ENCODE measurements around the gene APBB2. TPM values are rescaled to one million over a fixed set of nuclear protein-coding genes. Genes with fewer than 3 reads are reported as not detected.

APBB2 gene
- total and polyA plus RNA-seq, 12 donors = 5.2 to 35.4 (median 26.3) TPM

GRCh38 chr4:41196633-41197332, 17.6 kb downstream of the APBB2 start:
- H3K36me3 ChIP-seq = no peaks in the 10 kb centered on the region
- ATAC-seq (no peak), DNase-seq (no peak)
- intact Hi-C loops (cut with DNase I) = no loop called here
- no peak overlapping the region for H3K4me3 ChIP-seq
- H3K4me1 ChIP-seq = peaks cover 4 to 74% (median 33%) of the 10 kb centered on the region in 9 donors
- H3K27me3 ChIP-seq = no peaks in the 10 kb centered on the region
- H3K9me3 ChIP-seq = no peaks in the 10 kb centered on the region
- no peak for TF ChIP-seq CTCF (IDR thresholded peaks at IDR 0.05)
- no peak overlapping the region for H3K27ac ChIP-seq
- WGBS, 2 donors = 78 to 84% methylated on average over 6 of the region's 6 CpGs

DNA sequence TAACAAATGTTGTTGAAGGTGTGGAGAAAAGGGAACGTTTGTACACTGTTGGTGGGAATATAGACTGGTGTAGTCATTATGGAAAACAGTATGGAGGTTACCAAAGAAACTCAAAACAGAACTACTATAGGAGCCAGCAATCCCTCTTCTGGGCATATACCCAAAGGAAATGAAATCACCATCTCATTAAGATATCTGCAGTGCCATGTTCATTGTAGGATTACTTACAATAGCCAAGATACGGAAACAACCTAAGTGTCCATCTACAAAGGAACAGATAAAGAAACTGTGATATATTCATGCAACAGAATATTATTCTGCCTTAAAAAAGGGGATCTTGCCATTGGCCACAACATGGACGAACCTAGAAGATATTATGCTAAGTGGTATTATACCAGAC, 22.2 kb downstream of the APBB2 start:
- ATAC-seq (no peak), DNase-seq (no peak)
- 80 to 81% methylated on average over 3 of the region's 3 CpGs for WGBS, 2 donors
- no peak for TF ChIP-seq CTCF (IDR thresholded peaks at IDR 0.05)
- no peaks in the 10 kb centered on the region for H3K9me3 ChIP-seq
- H3K4me1 ChIP-seq = peaks cover 0 to 59% (median 10%) of the 10 kb centered on the region in 9 donors
- intact Hi-C loops (cut with DNase I) = no loop called here
- no peaks in the 10 kb centered on the region for H3K27me3 ChIP-seq
- no peaks in the 10 kb centered on the region for H3K36me3 ChIP-seq
- no peak overlapping the region for H3K27ac ChIP-seq
- H3K4me3 ChIP-seq = no peak overlapping the region

DNA sequence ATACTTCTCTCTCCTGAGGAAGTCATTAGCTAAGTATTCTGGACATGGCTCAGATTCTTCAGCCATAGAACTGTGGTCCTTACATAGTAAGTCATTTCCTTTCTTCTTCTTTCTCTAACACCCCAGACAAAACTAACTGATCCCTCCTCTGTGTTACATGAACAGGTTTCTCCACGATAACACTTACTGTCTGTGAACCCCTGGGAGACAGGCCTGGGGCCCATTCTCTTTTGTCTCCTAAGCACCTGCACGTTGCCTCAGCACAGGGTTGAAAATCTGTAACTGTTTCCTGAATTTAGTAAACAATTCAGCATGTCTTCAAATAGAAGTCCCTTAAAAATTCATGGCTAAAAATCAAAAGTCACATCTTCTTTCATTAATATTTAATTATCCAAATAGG, 24.7 kb downstream of the APBB2 start:
- no peak overlapping the region for H3K27ac ChIP-seq
- H3K4me3 ChIP-seq = no peak overlapping the region
- H3K4me1 ChIP-seq = peaks cover 5 to 71% (median 24%) of the 10 kb centered on the region in 9 donors
- 54 to 70% methylated on average over 2 of the region's 2 CpGs for WGBS, 2 donors
- H3K27me3 ChIP-seq = no peaks in the 10 kb centered on the region
- intact Hi-C loops (cut with DNase I) = no loop called here
- DNase-seq (no peak), ATAC-seq (no peak)
- H3K9me3 ChIP-seq = no peaks in the 10 kb centered on the region
- no peak for TF ChIP-seq CTCF (IDR thresholded peaks at IDR 0.05)
- H3K36me3 ChIP-seq = no peaks in the 10 kb centered on the region

GRCh38 chr4:41189076-41189475, 25.3 kb downstream of the APBB2 start:
- Histone ChIP-seq H3K27me3 (no peaks in the 10 kb centered on the region), H3K36me3 (no peaks in the 10 kb centered on the region), H3K27ac (no peak overlapping the region), H3K4me1 (peaks cover 5 to 71% (median 24%) of the 10 kb centered on the region in 9 donors), H3K9me3 (peaks cover 0 to 2% (median 0%) of the 10 kb centered on the region in 11 donors), H3K4me3 (no peak overlapping the region)
- DNase-seq (no peak), ATAC-seq (no peak)
- intact Hi-C loops (cut with DNase I) = no loop called here
- 62 to 71% methylated on average over 2 of the region's 2 CpGs for WGBS, 2 donors
- TF ChIP-seq CTCF (IDR thresholded peaks at IDR 0.05) = no peak

Measured in heart right ventricle (tissue), 16 donors.